ENCODE results near the gene RAB4B.

Gene RAB4B

GRCh38 chr19:40798683-40799557 is 20.9 kb downstream of the RAB4B start, which contains the start of gene EGLN2 (continued):
- TF ChIP-seq ZBTB11 (tag by site-specific recombination; conservative IDR thresholded peaks at IDR 0.05; ENCODE audit: low read depth) (no peak), ZNF394 (tag by site-specific recombination; IDR thresholded peaks at IDR 0.05; ENCODE audit: borderline replicate concordance) (peak; percentile 14; the same call in 1 of the 2 replicates), ZNF280D (tag by site-specific recombination; IDR thresholded peaks at IDR 0.05) (no peak), SALL2 (tag by site-specific recombination; IDR thresholded peaks at IDR 0.05; ENCODE audit: borderline replicate concordance) (no peak), AEBP2 (tag by site-specific recombination; IDR thresholded peaks at IDR 0.05; ENCODE audit: borderline replicate concordance) (no peak), ELK4 (IDR thresholded peaks at IDR 0.05; ENCODE audit: borderline replicate concordance, low read depth, low read length) (no peak), MZF1 (tag by site-specific recombination; IDR thresholded peaks at IDR 0.05; ENCODE audit: borderline replicate concordance) (no peak), ZNF621 (tag by site-specific recombination; IDR thresholded peaks at IDR 0.05) (no peak), TRIM28 (IDR thresholded peaks at IDR 0.05; ENCODE audit: borderline replicate concordance, low read length) (no peak), SCRT1 (tag by site-specific recombination; IDR thresholded peaks at IDR 0.05; ENCODE audit: borderline replicate concordance) (no peak), ZNF335 (tag by site-specific recombination; conservative IDR thresholded peaks at IDR 0.05) (peak; percentile 20), ZNF600 (tag by site-specific recombination; IDR thresholded peaks at IDR 0.05) (0 out of 2 replicates have a peak, but pooled peaks have one; percentile 16), ZNF350 (tag by site-specific recombination; IDR thresholded peaks at IDR 0.05) (no peak), EGR2 (tag by site-specific recombination; IDR thresholded peaks at IDR 0.05; ENCODE audit: low read depth) (peak; percentile 70; the same call in 1 of the 2 replicates), ZNF571 (tag by site-specific recombination; IDR thresholded peaks at IDR 0.05) (no peak), ZNF76 (tag by site-specific recombination; IDR thresholded peaks at IDR 0.05; ENCODE audit: borderline replicate concordance, low read depth) (no peak), ZNF610 (tag by site-specific recombination; IDR thresholded peaks at IDR 0.05; ENCODE audit: borderline replicate concordance) (no peak), ZSCAN30 (tag by site-specific recombination; IDR thresholded peaks at IDR 0.05) (no peak)
- TF ChIP-seq, protein P1, sequence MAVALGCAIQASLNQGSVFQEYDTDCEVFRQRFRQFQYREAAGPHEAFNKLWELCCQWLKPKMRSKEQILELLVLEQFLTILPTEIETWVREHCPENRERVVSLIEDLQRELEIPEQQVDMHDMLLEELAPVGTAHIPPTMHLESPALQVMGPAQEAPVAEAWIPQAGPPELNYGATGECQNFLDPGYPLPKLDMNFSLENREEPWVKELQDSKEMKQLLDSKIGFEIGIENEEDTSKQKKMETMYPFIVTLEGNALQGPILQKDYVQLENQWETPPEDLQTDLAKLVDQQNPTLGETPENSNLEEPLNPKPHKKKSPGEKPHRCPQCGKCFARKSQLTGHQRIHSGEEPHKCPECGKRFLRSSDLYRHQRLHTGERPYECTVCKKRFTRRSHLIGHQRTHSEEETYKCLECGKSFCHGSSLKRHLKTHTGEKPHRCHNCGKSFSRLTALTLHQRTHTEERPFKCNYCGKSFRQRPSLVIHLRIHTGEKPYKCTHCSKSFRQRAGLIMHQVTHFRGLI (tag by site-specific recombination; IDR thresholded peaks at IDR 0.05), result no peak; the same call in 1 of the 2 replicates
- TF ChIP-seq, protein P2, sequence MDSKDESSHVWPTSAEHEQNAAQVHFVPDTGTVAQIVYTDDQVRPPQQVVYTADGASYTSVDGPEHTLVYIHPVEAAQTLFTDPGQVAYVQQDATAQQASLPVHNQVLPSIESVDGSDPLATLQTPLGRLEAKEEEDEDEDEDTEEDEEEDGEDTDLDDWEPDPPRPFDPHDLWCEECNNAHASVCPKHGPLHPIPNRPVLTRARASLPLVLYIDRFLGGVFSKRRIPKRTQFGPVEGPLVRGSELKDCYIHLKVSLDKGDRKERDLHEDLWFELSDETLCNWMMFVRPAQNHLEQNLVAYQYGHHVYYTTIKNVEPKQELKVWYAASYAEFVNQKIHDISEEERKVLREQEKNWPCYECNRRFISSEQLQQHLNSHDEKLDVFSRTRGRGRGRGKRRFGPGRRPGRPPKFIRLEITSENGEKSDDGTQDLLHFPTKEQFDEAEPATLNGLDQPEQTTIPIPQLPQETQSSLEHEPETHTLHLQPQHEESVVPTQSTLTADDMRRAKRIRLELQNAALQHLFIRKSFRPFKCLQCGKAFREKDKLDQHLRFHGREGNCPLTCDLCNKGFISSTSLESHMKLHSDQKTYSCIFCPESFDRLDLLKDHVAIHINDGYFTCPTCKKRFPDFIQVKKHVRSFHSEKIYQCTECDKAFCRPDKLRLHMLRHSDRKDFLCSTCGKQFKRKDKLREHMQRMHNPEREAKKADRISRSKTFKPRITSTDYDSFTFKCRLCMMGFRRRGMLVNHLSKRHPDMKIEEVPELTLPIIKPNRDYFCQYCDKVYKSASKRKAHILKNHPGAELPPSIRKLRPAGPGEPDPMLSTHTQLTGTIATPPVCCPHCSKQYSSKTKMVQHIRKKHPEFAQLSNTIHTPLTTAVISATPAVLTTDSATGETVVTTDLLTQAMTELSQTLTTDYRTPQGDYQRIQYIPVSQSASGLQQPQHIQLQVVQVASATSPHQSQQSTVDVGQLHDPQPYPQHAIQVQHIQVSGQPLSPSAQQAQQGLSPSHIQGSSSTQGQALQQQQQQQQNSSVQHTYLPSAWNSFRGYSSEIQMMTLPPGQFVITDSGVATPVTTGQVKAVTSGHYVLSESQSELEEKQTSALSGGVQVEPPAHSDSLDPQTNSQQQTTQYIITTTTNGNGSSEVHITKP (tag by site-specific recombination; IDR thresholded peaks at IDR 0.05), result peak; percentile 94
- TF ChIP-seq, protein P3, sequence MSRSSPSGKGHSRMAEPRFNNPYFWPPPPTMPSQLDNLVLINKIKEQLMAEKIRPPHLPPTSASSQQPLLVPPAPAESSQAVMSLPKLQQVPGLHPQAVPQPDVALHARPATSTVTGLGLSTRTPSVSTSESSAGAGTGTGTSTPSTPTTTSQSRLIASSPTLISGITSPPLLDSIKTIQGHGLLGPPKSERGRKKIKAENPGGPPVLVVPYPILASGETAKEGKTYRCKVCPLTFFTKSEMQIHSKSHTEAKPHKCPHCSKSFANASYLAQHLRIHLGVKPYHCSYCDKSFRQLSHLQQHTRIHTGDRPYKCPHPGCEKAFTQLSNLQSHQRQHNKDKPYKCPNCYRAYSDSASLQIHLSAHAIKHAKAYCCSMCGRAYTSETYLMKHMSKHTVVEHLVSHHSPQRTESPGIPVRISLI (tag by site-specific recombination; IDR thresholded peaks at IDR 0.05), result no peak; the same call in 1 of the 2 replicates
